Sigmoid colon (tissue), 4 donors: Measurements from ENCODE around the gene IL1R1.

Source experiments
- POLR2A ChIP-seq, 2 donors: fragments of 450-650 bp; IDR thresholded peaks; one replicate each; pipeline ENCODE4 v1.6.1; 2016; ENCODE audit warnings: antibody characterized with exemption in 2 of 2, mild to moderate bottlenecking in 2 of 2, moderate library complexity in 2 of 2
- POLR2AphosphoS5 ChIP-seq, 4 donors: sonication (generic); formaldehyde crosslinking; IDR thresholded peaks; one replicate each; pipeline ENCODE4 v1.6.1; 2017; ENCODE audit warnings: antibody characterized with exemption in 4 of 4
- TF ChIP-seq, protein P1 (sequence below), 4 experiments: fragments of 450-650 bp in 3 of 4; fragments of 200-600 bp in 1 of 4; IDR thresholded peaks; one replicate each; pipeline ENCODE4 v1.5.1; 2016 to 2019; ENCODE audit warnings: antibody characterized with exemption in 4 of 4, mild to moderate bottlenecking in 3 of 4, moderate library complexity in 2 of 4

GRCh38 chr2:102120261-102120660 is 22.3 kb upstream of the IL1R1 start:
- TF ChIP-seq POLR2A (IDR thresholded peaks at IDR 0.05) = no peak
- TF ChIP-seq, protein P1, sequence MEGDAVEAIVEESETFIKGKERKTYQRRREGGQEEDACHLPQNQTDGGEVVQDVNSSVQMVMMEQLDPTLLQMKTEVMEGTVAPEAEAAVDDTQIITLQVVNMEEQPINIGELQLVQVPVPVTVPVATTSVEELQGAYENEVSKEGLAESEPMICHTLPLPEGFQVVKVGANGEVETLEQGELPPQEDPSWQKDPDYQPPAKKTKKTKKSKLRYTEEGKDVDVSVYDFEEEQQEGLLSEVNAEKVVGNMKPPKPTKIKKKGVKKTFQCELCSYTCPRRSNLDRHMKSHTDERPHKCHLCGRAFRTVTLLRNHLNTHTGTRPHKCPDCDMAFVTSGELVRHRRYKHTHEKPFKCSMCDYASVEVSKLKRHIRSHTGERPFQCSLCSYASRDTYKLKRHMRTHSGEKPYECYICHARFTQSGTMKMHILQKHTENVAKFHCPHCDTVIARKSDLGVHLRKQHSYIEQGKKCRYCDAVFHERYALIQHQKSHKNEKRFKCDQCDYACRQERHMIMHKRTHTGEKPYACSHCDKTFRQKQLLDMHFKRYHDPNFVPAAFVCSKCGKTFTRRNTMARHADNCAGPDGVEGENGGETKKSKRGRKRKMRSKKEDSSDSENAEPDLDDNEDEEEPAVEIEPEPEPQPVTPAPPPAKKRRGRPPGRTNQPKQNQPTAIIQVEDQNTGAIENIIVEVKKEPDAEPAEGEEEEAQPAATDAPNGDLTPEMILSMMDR (IDR thresholded peaks at IDR 0.05) = no peak
- TF ChIP-seq POLR2AphosphoS5 (IDR thresholded peaks at IDR 0.05) = no peak
